ENCODE results near the gene PTDSS2. TPM values are rescaled to one million over a fixed set of nuclear protein-coding genes. Genes with fewer than 3 reads are reported as not detected.

The PTDSS2 gene
- polyA plus RNA-seq, 1 experiment = 15.8 TPM

DNA sequence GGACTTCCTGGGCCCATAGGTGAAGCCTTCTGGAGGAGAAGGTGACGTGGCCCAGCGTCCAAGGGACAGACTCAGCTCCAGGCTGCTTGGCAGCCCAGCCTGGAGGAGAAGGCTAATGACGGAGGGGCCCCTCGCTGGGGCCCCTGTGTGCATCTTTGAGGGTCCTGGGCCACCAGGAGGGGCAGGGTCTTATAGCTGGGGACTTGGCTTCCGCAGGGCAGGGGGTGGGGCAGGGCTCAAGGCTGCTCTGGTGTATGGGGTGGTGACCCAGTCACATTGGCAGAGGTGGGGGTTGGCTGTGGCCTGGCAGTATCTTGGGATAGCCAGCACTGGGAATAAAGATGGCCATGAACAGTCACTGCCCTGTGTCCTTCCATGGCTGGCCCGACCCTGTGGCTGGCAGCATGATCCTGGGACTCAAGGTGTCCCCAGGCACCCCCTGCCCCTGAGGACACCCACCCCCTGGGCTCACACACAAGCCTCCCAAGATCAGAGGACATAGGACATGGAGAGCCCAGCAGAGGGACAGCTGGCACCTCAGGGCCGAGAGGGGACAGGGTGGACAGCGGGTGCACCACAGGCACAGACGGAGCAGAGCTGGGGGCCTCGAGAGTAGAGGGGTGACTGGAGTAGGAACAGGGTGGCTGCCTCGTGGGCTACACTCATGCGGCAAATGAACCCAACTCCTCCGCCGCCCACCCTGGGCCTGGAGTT is 45.4 kb upstream of the PTDSS2 start:
- ChIA-PET POLR2A (interaction anchor here (0.6 kb wide), 1 partner anchor 44 kb away, joined by 8 read pairs; no protein-coding TSS in a partner anchor), CTCF (interaction anchor here (0.9 kb wide), 1 partner anchor 43 kb away, joined by 3 read pairs; no protein-coding TSS in a partner anchor)
- no peak overlapping the region for H3K4me3 ChIP-seq (ENCODE audit: low read depth, low read length)
- peaks cover 11% of the 10 kb centered on the region for H3K9me3 ChIP-seq (ENCODE audit: control insufficient read depth, insufficient read depth, low read length)
- DNase-seq (ENCODE audit: low read depth, low spot score) = no peak
- no peaks in the 10 kb centered on the region for H3K27me3 ChIP-seq (ENCODE audit: control insufficient read depth, insufficient read depth, low read length)
- H3K27ac ChIP-seq (ENCODE audit: low read depth, low read length) = no peak overlapping the region
- TF ChIP-seq, protein P1, sequence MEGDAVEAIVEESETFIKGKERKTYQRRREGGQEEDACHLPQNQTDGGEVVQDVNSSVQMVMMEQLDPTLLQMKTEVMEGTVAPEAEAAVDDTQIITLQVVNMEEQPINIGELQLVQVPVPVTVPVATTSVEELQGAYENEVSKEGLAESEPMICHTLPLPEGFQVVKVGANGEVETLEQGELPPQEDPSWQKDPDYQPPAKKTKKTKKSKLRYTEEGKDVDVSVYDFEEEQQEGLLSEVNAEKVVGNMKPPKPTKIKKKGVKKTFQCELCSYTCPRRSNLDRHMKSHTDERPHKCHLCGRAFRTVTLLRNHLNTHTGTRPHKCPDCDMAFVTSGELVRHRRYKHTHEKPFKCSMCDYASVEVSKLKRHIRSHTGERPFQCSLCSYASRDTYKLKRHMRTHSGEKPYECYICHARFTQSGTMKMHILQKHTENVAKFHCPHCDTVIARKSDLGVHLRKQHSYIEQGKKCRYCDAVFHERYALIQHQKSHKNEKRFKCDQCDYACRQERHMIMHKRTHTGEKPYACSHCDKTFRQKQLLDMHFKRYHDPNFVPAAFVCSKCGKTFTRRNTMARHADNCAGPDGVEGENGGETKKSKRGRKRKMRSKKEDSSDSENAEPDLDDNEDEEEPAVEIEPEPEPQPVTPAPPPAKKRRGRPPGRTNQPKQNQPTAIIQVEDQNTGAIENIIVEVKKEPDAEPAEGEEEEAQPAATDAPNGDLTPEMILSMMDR (IDR thresholded peaks at IDR 0.05; ENCODE audit: low read depth, low read length) = no peak

DNA sequence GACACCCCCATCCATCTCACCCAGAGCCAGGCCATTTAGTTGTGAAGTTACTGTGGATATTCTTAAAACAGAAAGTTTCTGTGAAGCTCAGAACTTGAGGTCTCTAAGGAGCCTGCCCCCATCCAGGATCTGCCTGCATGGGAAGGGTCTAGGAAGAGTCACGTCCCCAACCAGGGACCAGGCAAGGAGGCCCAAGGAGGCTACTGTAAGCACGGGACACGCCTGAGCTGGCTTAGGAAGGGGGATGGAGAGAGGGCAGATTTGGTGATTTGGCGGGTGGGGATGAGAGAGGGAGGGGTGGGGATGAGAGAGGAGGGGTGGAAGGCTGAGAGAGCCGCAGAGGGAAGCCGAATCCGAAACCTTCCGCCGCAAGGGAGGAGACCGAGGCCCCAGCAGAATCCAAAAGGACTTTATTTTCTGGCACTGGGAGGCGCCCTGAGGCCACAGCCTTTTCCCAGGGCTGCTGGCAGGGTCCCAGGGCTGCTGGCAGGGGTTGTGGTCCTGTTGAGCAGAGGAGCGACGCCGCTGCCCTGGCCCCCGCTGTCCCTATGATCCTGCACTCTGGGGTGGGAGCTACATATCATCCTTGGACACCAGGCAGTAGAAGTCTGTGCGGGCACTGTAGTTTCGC is 44.6 kb upstream of the PTDSS2 start:
- ChIA-PET CTCF (interaction anchor here (0.9 to 2.1 kb wide), 2 partner anchors 42 to 43 kb away, joined by 3 to 18 read pairs; no protein-coding TSS in a partner anchor), POLR2A (no interaction called here)
- H3K27ac ChIP-seq (ENCODE audit: low read depth, low read length) = no peak overlapping the region
- TF ChIP-seq, protein P1 (IDR thresholded peaks at IDR 0.05; ENCODE audit: low read depth, low read length) = no peak
- no peaks in the 10 kb centered on the region for H3K27me3 ChIP-seq (ENCODE audit: control insufficient read depth, insufficient read depth, low read length)
- no peak for DNase-seq (ENCODE audit: low read depth, low spot score)
- H3K4me3 ChIP-seq (ENCODE audit: low read depth, low read length) = no peak overlapping the region
- peaks cover 4% of the 10 kb centered on the region; the same call in 1 of the 2 replicates for H3K9me3 ChIP-seq (ENCODE audit: control insufficient read depth, insufficient read depth, low read length)

DNA sequence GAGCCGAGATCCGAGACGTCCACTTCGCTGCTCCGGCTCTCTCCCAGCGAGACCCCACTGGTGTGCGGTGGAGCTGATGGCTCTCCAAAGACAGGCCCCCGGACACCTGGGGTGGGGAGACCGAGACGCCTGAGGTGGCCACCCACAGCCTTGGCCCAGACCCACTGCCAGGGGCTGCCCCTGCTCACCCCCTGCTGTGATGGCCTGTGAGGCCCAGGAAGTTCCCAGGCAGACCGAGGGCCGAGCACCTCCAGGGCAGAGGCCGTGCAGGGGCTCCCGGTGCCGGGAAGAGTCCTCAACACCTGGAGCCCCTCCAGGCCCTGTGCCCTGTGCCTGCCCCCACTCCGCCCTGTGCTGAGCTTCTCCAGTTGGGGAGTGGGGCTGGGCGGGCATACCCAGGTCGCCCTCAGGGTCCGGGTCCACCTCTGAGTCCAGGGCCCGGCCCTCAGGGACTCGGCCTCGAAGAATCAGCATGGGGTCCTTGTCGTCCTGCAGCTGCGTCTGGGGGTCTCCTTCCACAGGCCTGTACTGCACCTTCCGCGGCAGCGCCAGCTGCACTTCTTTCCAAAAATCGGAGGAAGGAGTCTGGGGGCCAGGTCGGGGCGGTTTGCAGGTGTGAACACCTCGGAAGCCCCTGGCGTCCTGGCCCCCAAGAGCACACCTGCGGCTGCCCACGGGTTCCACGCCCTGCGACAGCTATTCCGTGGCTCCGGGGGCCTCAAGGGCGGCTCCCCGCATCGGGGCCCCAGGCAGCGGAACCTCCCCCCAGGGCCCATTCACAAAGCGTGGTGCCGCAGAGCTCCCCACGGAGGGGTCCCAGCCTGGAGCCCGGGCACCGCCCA is 43.9 kb upstream of the PTDSS2 start:
- CTCF ChIA-PET = interaction anchor here (1.0 to 2.1 kb wide), 2 partner anchors 42 to 43 kb away, joined by 3 to 18 read pairs; no protein-coding TSS in a partner anchor
- peak overlapping the region; percentile 68 for H3K4me3 ChIP-seq (ENCODE audit: low read depth, low read length)
- no peak for DNase-seq (ENCODE audit: low read depth, low spot score)
- TF ChIP-seq, protein P1 (IDR thresholded peaks at IDR 0.05; ENCODE audit: low read depth, low read length) = no peak
- POLR2A ChIA-PET = interaction anchor here (0.5 to 1.3 kb wide), 4 partner anchors 10 to 199 kb away, joined by 3 to 4 read pairs (median 3); partner anchors contain the start of gene BET1L
- no peaks in the 10 kb centered on the region for H3K27me3 ChIP-seq (ENCODE audit: control insufficient read depth, insufficient read depth, low read length)
- peaks cover 4% of the 10 kb centered on the region; the same call in 1 of the 2 replicates for H3K9me3 ChIP-seq (ENCODE audit: control insufficient read depth, insufficient read depth, low read length)
- no peak overlapping the region for H3K27ac ChIP-seq (ENCODE audit: low read depth, low read length)

DNA sequence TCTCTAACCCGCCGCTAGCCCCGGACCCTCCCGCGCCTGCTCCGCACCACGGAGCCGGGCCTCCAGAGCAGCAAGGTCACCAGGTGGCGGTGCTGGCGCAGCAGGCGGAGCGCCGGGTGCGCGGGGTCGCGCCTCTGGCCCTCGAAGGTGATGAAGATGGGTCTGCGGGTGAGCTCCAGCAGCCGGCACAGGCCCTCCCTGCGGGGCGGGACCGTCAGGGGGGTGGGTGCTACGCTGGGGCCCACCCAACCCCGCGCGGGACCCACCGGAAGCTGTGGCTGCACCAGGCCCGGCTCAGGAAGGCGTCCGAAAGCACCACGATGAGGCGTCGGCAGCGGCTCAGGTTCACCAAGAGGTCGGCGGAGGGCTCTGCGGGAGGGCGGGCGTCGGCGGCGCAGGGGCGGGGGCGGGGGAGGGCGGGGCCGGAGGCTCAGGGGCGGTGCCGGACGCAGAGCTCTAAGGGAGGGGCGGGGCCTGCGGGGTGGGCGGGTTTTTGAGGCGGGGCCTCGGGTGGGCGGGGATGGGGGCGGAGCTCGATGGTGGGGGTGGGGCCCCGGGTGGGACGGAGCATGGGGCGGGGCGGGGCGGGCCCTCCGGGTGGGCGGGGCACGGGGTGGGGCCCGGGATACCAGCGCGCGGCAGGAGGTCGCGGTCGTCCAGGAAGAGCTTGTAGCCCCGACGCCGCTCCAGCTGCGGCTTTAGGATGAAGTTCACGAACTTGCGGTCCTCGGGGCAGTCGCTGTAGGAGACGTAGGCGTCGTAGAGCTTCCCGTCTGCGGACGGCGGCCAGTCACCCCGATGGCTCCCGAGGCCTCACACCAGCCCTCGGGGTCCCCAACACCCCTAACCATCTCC is 43.1 kb upstream of the PTDSS2 start:
- H3K9me3 ChIP-seq (ENCODE audit: control insufficient read depth, insufficient read depth, low read length) = peaks cover 4% of the 10 kb centered on the region; the same call in 1 of the 2 replicates
- POLR2A ChIA-PET = interaction anchor here (0.5 to 1.3 kb wide), 6 partner anchors 10 to 200 kb away, joined by 3 to 4 read pairs (median 3); partner anchors contain the start of genes BET1L and PKP3
- H3K27me3 ChIP-seq (ENCODE audit: control insufficient read depth, insufficient read depth, low read length) = no peaks in the 10 kb centered on the region
- CTCF ChIA-PET = interaction anchor here (1.0 to 2.1 kb wide), 3 partner anchors 41 to 44 kb away, joined by 3 to 18 read pairs (median 3); no protein-coding TSS in a partner anchor
- DNase-seq (ENCODE audit: low read depth, low spot score) = peak; percentile 41
- H3K27ac ChIP-seq (ENCODE audit: low read depth, low read length) = no peak overlapping the region
- H3K4me3 ChIP-seq (ENCODE audit: low read depth, low read length) = peak overlapping the region; percentile 68
- TF ChIP-seq, protein P1 (IDR thresholded peaks at IDR 0.05; ENCODE audit: low read depth, low read length) = no peak
